ENCODE measurements around the gene CDKN2D.
A peak's percentile ranks its signal among the peaks of the same experiment; 100 is the strongest.

Gene CDKN2D

GRCh38 chr19:10568826-10569651 is at the start of gene CDKN2D:
Gene CDKN2D (minus strand): TSS chr19:10568979. CDS start chr19:10568653, 326 bp downstream.
- peak; percentile 99 for DNase-seq (ENCODE audit: low read depth)

GRCh38 chr19:10617409-10618121 is 48.8 kb upstream of the CDKN2D start:
- DNase-seq (ENCODE audit: low read depth), result no peak

GRCh38 chr19:10615429-10616023 is 46.7 kb upstream of the CDKN2D start:
- no peak for DNase-seq (ENCODE audit: low read depth)

- DNase-seq (ENCODE audit: low read depth), result no peak
Observed at GRCh38 chr19:10612499-10613119, 43.8 kb upstream of the CDKN2D start.

GRCh38 chr19:10611907-10612306 is 43.1 kb upstream of the CDKN2D start:
- DNase-seq (ENCODE audit: low read depth), result no peak

GRCh38 chr19:10604460-10604980 is 35.7 kb upstream of the CDKN2D start:
- DNase-seq (ENCODE audit: low read depth), result peak; percentile 11

GRCh38 chr19:10603873-10604459 is 35.2 kb upstream of the CDKN2D start:
- peak; percentile 11 for DNase-seq (ENCODE audit: low read depth)

GRCh38 chr19:10603084-10603872 is 34.5 kb upstream of the CDKN2D start:
- DNase-seq (ENCODE audit: low read depth), result peak; percentile 71

GRCh38 chr19:10602330-10603083 is 33.7 kb upstream of the CDKN2D start:
- DNase-seq (ENCODE audit: low read depth), result peak; percentile 82

- DNase-seq (ENCODE audit: low read depth), result no peak
Observed at GRCh38 chr19:10601999-10602329, 33.2 kb upstream of the CDKN2D start.

- no peak for DNase-seq (ENCODE audit: low read depth)
Observed at GRCh38 chr19:10600149-10600548, 31.4 kb upstream of the CDKN2D start.

- no peak for DNase-seq (ENCODE audit: low read depth)
Observed at GRCh38 chr19:10593820-10594637, 25.2 kb upstream of the CDKN2D start.

GRCh38 chr19:10593148-10593547 is 24.4 kb upstream of the CDKN2D start:
- DNase-seq (ENCODE audit: low read depth), result no peak

GRCh38 chr19:10587839-10588150 is 19.0 kb upstream of the CDKN2D start:
- no peak for DNase-seq (ENCODE audit: low read depth)

GRCh38 chr19:10587022-10587838 is 18.5 kb upstream of the CDKN2D start, which contains the start of gene AP1M2:
Gene AP1M2 (minus strand): TSS chr19:10587312. CDS start chr19:10587231, 81 bp downstream.
- no peak for DNase-seq (ENCODE audit: low read depth)

- no peak for DNase-seq (ENCODE audit: low read depth)
Observed at GRCh38 chr19:10586396-10586795, 17.6 kb upstream of the CDKN2D start.

- no peak for DNase-seq (ENCODE audit: low read depth)
Observed at GRCh38 chr19:10583036-10583776, 14.4 kb upstream of the CDKN2D start.

- no peak for DNase-seq (ENCODE audit: low read depth)
Observed at GRCh38 chr19:10582091-10582490, 13.3 kb upstream of the CDKN2D start.

All from stimulated activated CD8-positive, alpha-beta memory T cell treated with anti-CD3 and anti-CD28 coated beads, Interleukin-12 subunit alpha, Interleukin-12 subunit beta, amount 100 ng/mL, for 4 hours (primary cell).